B cell (primary cell): ENCODE data around the gene TRAPPC2B. TPM values are rescaled to one million over a fixed set of nuclear protein-coding genes. Genes with fewer than 3 reads are reported as not detected.

Experiments
- ATAC-seq: fragments of 200-7000 bp; cut with Tn5 transposase; one replicate; pipeline ENCODE4 v1.10.0; 2021; ENCODE audit warnings: low read depth, mild to moderate bottlenecking, moderate number of reproducible peaks, moderate library complexity
- CTCF ChIA-PET: fragments of 350-600 bp; sonication (Branson Sonifier 250); formaldehyde crosslinking; loops from one replicate; lab custom pipeline; 2021; ENCODE audit warnings: antibody characterized with exemption, inconsistent platforms; lab: Charles Lee
- POLR2A ChIA-PET: fragments of 350-600 bp; sonication (Branson Sonifier 250); formaldehyde crosslinking; loops from one replicate; lab custom pipeline; 2021; ENCODE audit warnings: antibody characterized with exemption; lab: Charles Lee
- DNase-seq: peaks from one replicate; pipeline ENCODE4 v3.0.0; 2013
- H2AFZ ChIP-seq: 2 replicates; pipeline ENCODE4 v1.6.1; 2012; ENCODE audit warnings: mild to moderate bottlenecking, low read depth, low read length; ENCODE audit not compliant: insufficient read depth, poor library complexity, severe bottlenecking
- H3K27ac ChIP-seq, 2 donors: 1 replicate in 1 of 2; 2 replicates in 1 of 2; pipeline ENCODE4 v1.5.1; 2012 to 2013; ENCODE audit warnings: low read length in 2 of 2, mild to moderate bottlenecking in 2 of 2, moderate library complexity in 1 of 2
- H3K27me3 ChIP-seq, 4 experiments: fragments of 200-600 bp in 1 of 4; sonication (generic) in 1 of 4; replicated peaks in 1 of 4; 1 replicate in 2 of 4; 2 replicates in 2 of 4; pipeline versions ENCODE4 v1.6.1 to v1.7.0; 2013 to 2016; ENCODE audit warnings: low read length in 3 of 4, mild to moderate bottlenecking in 2 of 4, mixed read lengths in 1 of 4, moderate library complexity in 1 of 4; ENCODE audit not compliant: insufficient read depth in 4 of 4, control insufficient read depth in 3 of 4; ENCODE audit errors: control extremely low read depth in 1 of 4
- H3K36me3 ChIP-seq, 2 experiments: replicated peaks in 1 of 2; 1 replicate in 1 of 2; 2 replicates in 1 of 2; pipeline versions ENCODE4 v1.6.1 to v1.7.1; 2013; ENCODE audit warnings: low read length in 1 of 2; ENCODE audit not compliant: insufficient read depth in 2 of 2, control insufficient read depth in 1 of 2; ENCODE audit errors: control extremely low read depth in 1 of 2, extremely low read depth in 1 of 2
- H3K4me1 ChIP-seq, 2 donors: fragments of 200-600 bp in 1 of 2; sonication (generic) in 1 of 2; 1 replicate in 1 of 2; 2 replicates in 1 of 2; pipeline versions ENCODE4 v1.5.1 to v1.6.1; 2013 to 2017; ENCODE audit warnings: low read length in 2 of 2; ENCODE audit not compliant: control insufficient read depth in 2 of 2, insufficient read depth in 2 of 2
- H3K4me2 ChIP-seq: replicated peaks from 2 replicates; pipeline ENCODE3; 2012; ENCODE audit warnings: mild to moderate bottlenecking, low read depth, low read length; ENCODE audit not compliant: poor library complexity, severe bottlenecking
- H3K4me3 ChIP-seq, 5 experiments: fragments of 200-600 bp in 1 of 5; sonication (generic) in 1 of 5; 1 replicate in 3 of 5; 2 replicates in 2 of 5; pipeline versions ENCODE4 v1.5.1 to v1.7.0; 2011 to 2016; ENCODE audit warnings: low read length in 4 of 5, mild to moderate bottlenecking in 4 of 5, low read depth in 2 of 5, control low read depth in 1 of 5, moderate library complexity in 1 of 5; ENCODE audit not compliant: insufficient read depth in 1 of 5; ENCODE audit errors: control extremely low read depth in 1 of 5, extremely low read depth in 1 of 5
- H3K79me2 ChIP-seq: fragments of 200-600 bp; sonication (generic); one replicate; pipeline ENCODE4 v1.6.0; 2016; ENCODE audit warnings: low read length; ENCODE audit not compliant: control insufficient read depth, insufficient read depth
- H3K9ac ChIP-seq: fragments of 200-600 bp; sonication (generic); 2 replicates; pipeline ENCODE4 v1.6.1; 2017; ENCODE audit warnings: mild to moderate bottlenecking, low read length, moderate library complexity
- H3K9me3 ChIP-seq, 3 donors: one replicate each; pipeline versions ENCODE4 v1.6.1 to v1.7.1; 2013; ENCODE audit warnings: low read length in 2 of 3; ENCODE audit not compliant: control insufficient read depth in 2 of 3, insufficient read depth in 1 of 3; ENCODE audit errors: control extremely low read depth in 1 of 3
- H4K20me1 ChIP-seq: 2 replicates; pipeline ENCODE4 v1.6.0; 2012; ENCODE audit warnings: mild to moderate bottlenecking, low read length; ENCODE audit not compliant: insufficient read depth, control insufficient read depth, poor library complexity, severe bottlenecking
- H3K27ac Mint-ChIP-seq: one replicate; pipeline ENCODE4 v1.8.0; 2021; ENCODE audit warnings: mixed read lengths
- H3K27me3 Mint-ChIP-seq: one replicate; pipeline ENCODE4 v1.8.0; 2021; ENCODE audit warnings: mixed read lengths
- H3K4me1 Mint-ChIP-seq: one replicate; pipeline ENCODE4 v1.8.0; 2021; ENCODE audit warnings: mixed read lengths
- H3K4me3 Mint-ChIP-seq: one replicate; pipeline ENCODE4 v1.8.0; 2021; ENCODE audit warnings: mixed read lengths
- H3K9me3 Mint-ChIP-seq: one replicate; pipeline ENCODE4 v1.8.0; 2022; ENCODE audit warnings: mixed read lengths; ENCODE audit not compliant: insufficient read depth
- EZH2 ChIP-seq: IDR thresholded peaks from 2 replicates; pipeline ENCODE4 v1.6.1; 2012; ENCODE audit warnings: borderline replicate concordance, low read depth, mild to moderate bottlenecking, moderate library complexity, low read length; ENCODE audit not compliant: insufficient read depth, poor library complexity, severe bottlenecking
- WGBS: methylation state at CpG from one replicate; pipeline ENCODE4 v1.1.5; 2013; ENCODE audit warnings: missing lambda C conversion rate; ENCODE audit not compliant: insufficient coverage; 5-methylcytosine and 5-hydroxymethylcytosine counted together
- intact Hi-C: fragments of 100-400 bp; cut with micrococcal nuclease; formaldehyde crosslinking; loops from one replicate; pipeline ENCODE4 v1.10.0; 2022
- polyA plus RNA-seq: library from polyadenylated mRNA; depleted of rRNA; stranded (reverse); fragments of >200 nt; gene quantifications from 2 replicates; pipeline ENCODE4 v1.2.3, GENCODE V29; 2012
- total RNA-seq, 2 donors: library from RNA; stranded (reverse); fragments of 120-200 nt in 1 of 2; gene quantifications; 1 replicate in 1 of 2; 2 replicates in 1 of 2; pipeline versions ENCODE4 v1.2.3 to v1.2.4, GENCODE V29; 2013 to 2022
- TF ChIP-seq, protein P1 (sequence below): fragments of 200-600 bp; IDR thresholded peaks from one replicate; pipeline ENCODE4 v1.8.0; 2022; ENCODE audit warnings: antibody characterized with exemption, mild to moderate bottlenecking

TRAPPC2B gene
- total and polyA plus RNA-seq, 2 donors (not counting 1 experiment from before 2014, with no cell fraction given), result 9.6 to 29.2 TPM

DNA sequence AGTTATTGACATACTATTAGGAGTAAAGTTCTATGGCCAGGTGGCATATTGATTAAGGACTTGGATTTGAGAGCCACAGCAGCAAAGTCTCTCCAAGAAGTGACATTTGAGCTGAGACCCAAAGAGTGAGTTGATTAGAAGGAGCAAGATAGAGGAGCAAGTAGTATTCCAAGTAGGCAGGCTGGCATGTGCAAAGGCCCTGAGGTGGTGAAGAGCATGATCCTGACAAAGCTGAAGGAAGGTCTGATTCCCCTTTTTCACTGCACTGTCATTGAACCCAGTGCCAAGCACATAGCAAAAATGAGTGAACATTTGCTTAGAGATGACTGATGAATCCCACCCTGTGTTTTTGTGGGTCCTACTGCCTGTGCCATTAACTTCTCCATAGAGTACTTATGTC is 38.4 kb upstream of the TRAPPC2B start:
- intact Hi-C loops, result no loop called here
- POLR2A ChIA-PET, result no interaction called here

DNA sequence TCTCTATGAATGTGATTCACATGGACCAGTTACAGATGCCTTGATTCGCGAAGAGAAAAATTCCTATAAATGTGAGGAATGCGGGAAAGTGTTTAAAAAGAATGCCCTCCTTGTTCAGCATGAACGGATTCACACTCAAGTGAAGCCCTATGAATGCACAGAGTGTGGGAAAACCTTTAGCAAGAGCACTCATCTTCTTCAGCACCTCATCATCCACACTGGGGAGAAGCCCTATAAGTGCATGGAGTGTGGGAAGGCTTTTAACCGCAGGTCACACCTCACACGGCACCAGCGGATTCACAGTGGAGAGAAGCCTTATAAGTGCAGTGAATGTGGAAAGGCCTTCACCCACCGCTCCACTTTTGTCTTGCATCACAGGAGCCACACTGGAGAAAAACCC is 35.4 kb upstream of the TRAPPC2B start:
- no peak for ATAC-seq
- H2AFZ ChIP-seq, result no peak overlapping the region
- no peaks in the 10 kb centered on the region for H4K20me1 ChIP-seq
- Mint-ChIP-seq H3K4me3 (no peak overlapping the region), H3K27ac (no peak overlapping the region), H3K9me3 (peaks cover 7% of the 10 kb centered on the region), H3K27me3 (no peaks in the 10 kb centered on the region), H3K4me1 (peaks cover 6% of the 10 kb centered on the region)
- H3K4me1 ChIP-seq, result peaks cover 0 to 5% of the 10 kb centered on the region in 2 donors
- no peak overlapping the region for H3K27ac ChIP-seq
- intact Hi-C loops, result no loop called here
- H3K4me2 ChIP-seq, result no peak overlapping the region
- TF ChIP-seq, protein P1, sequence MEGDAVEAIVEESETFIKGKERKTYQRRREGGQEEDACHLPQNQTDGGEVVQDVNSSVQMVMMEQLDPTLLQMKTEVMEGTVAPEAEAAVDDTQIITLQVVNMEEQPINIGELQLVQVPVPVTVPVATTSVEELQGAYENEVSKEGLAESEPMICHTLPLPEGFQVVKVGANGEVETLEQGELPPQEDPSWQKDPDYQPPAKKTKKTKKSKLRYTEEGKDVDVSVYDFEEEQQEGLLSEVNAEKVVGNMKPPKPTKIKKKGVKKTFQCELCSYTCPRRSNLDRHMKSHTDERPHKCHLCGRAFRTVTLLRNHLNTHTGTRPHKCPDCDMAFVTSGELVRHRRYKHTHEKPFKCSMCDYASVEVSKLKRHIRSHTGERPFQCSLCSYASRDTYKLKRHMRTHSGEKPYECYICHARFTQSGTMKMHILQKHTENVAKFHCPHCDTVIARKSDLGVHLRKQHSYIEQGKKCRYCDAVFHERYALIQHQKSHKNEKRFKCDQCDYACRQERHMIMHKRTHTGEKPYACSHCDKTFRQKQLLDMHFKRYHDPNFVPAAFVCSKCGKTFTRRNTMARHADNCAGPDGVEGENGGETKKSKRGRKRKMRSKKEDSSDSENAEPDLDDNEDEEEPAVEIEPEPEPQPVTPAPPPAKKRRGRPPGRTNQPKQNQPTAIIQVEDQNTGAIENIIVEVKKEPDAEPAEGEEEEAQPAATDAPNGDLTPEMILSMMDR, result no peak
- TF ChIP-seq EZH2, result no peak
- ChIA-PET POLR2A (no interaction called here), CTCF (no interaction called here)
- peaks cover 21 to 57% of the 10 kb centered on the region in 2 experiments for H3K36me3 ChIP-seq
- no peak overlapping the region for H3K4me3 ChIP-seq
- DNase-seq, result no peak
- WGBS, result 95% methylated on average over 3 of the region's 8 CpGs
- H3K27me3 ChIP-seq, result no peaks in the 10 kb centered on the region
- H3K9me3 ChIP-seq, result peaks cover 4 to 51% (median 18%) of the 10 kb centered on the region in 3 donors
- no peak overlapping the region for H3K9ac ChIP-seq
- peaks cover 10% of the 10 kb centered on the region for H3K79me2 ChIP-seq

More for the DNA sequence above, 38.4 kb upstream of the TRAPPC2B start:
- Histone ChIP-seq H2AFZ (no peak overlapping the region), H3K4me3 (no peak overlapping the region), H3K36me3 (peaks cover 21 to 57% of the 10 kb centered on the region in 2 experiments), H4K20me1 (no peaks in the 10 kb centered on the region), H3K79me2 (peaks cover 38% of the 10 kb centered on the region), H3K27me3 (no peaks in the 10 kb centered on the region), H3K9ac (no peak overlapping the region), H3K4me2 (no peak overlapping the region), H3K4me1 (peaks cover 14 to 24% of the 10 kb centered on the region in 2 donors), H3K27ac (no peak overlapping the region), H3K9me3 (peaks cover 3 to 39% (median 18%) of the 10 kb centered on the region in 3 donors)
- no peak for ATAC-seq
- Mint-ChIP-seq H3K27ac (no peak overlapping the region), H3K9me3 (peaks cover 10% of the 10 kb centered on the region), H3K27me3 (no peaks in the 10 kb centered on the region), H3K4me3 (no peak overlapping the region), H3K4me1 (peaks cover 30% of the 10 kb centered on the region)
- TF ChIP-seq, protein P1, result no peak
- TF ChIP-seq EZH2, result no peak
- DNase-seq, result no peak
- CTCF ChIA-PET, result no interaction called here
